ENCODE measurements around the gene STKLD1. TPM values are rescaled to one million over a fixed set of nuclear protein-coding genes. Genes with fewer than 3 reads are reported as not detected.

The STKLD1 gene
- total RNA-seq, 3 donors from 2014 or later (not counting 1 experiment from before 2014, with no cell fraction given): 0.53 to 2.9 (median 1.1) TPM

- H3K27ac ChIP-seq (ENCODE audit: low read length): no peak overlapping the region
- Mint-ChIP-seq H3K36me3 (no peaks in the 10 kb centered on the region), H3K27me3 (ENCODE audit: low read depth in 2 of 2) (peaks cover 8 to 19% of the 10 kb centered on the region in 2 donors), H3K9me3 (no peaks in the 10 kb centered on the region), H3K4me1 (peaks cover 1 to 4% of the 10 kb centered on the region in 2 donors), H3K4me3 (no peak overlapping the region), H3K27ac (no peak overlapping the region)
- H3K4me1 ChIP-seq (ENCODE audit: control insufficient read depth, insufficient read depth, low read length): peaks cover 13% of the 10 kb centered on the region
- no peak for TF ChIP-seq CTCF (IDR thresholded peaks at IDR 0.05)
- intact Hi-C loops (cut with micrococcal nuclease): no loop called here
- ATAC-seq: no peak
- peaks cover 8% of the 10 kb centered on the region for H3K27me3 ChIP-seq (ENCODE audit: control insufficient read depth, insufficient read depth, low read length)
- DNase-seq: no peak
- no peaks in the 10 kb centered on the region for H3K36me3 ChIP-seq (ENCODE audit: control insufficient read depth, insufficient read depth, low read length)
- 96% methylated on average over 12 of the region's 12 CpGs for WGBS (ENCODE audit: insufficient coverage)
- H3K9me3 ChIP-seq (ENCODE audit: control insufficient read depth, insufficient read depth, low read length): no peaks in the 10 kb centered on the region
- no peak overlapping the region for H3K4me3 ChIP-seq (ENCODE audit: low read length)
Measured at GRCh38 chr9:133424187-133424586, 48.0 kb downstream of the STKLD1 start.

- Mint-ChIP-seq H3K27ac (no peak overlapping the region), H3K4me1 (peaks cover 0 to 6% of the 10 kb centered on the region in 2 donors), H3K4me3 (no peak overlapping the region), H3K27me3 (ENCODE audit: low read depth in 2 of 2) (peaks cover 8 to 22% of the 10 kb centered on the region in 2 donors), H3K36me3 (no peaks in the 10 kb centered on the region), H3K9me3 (no peaks in the 10 kb centered on the region)
- Histone ChIP-seq H3K4me3 (ENCODE audit: low read length) (no peak overlapping the region), H3K36me3 (ENCODE audit: control insufficient read depth, insufficient read depth, low read length) (no peaks in the 10 kb centered on the region), H3K27ac (ENCODE audit: low read length) (no peak overlapping the region), H3K9me3 (ENCODE audit: control insufficient read depth, insufficient read depth, low read length) (no peaks in the 10 kb centered on the region), H3K27me3 (ENCODE audit: control insufficient read depth, insufficient read depth, low read length) (peaks cover 8% of the 10 kb centered on the region), H3K4me1 (ENCODE audit: control insufficient read depth, insufficient read depth, low read length) (peaks cover 13% of the 10 kb centered on the region)
- intact Hi-C loops (cut with micrococcal nuclease): no loop called here
- 94% methylated on average over 22 of the region's 22 CpGs for WGBS (ENCODE audit: insufficient coverage)
- DNase-seq (no peak), ATAC-seq (no peak)
- TF ChIP-seq CTCF (IDR thresholded peaks at IDR 0.05): no peak
Measured at GRCh38 chr9:133425049-133425632, 49.0 kb downstream of the STKLD1 start.

- Histone ChIP-seq H3K4me1 (ENCODE audit: control insufficient read depth, insufficient read depth, low read length) (peaks cover 13% of the 10 kb centered on the region), H3K27ac (ENCODE audit: low read length) (no peak overlapping the region), H3K9me3 (ENCODE audit: control insufficient read depth, insufficient read depth, low read length) (no peaks in the 10 kb centered on the region), H3K4me3 (ENCODE audit: low read length) (no peak overlapping the region), H3K27me3 (ENCODE audit: control insufficient read depth, insufficient read depth, low read length) (peaks cover 8% of the 10 kb centered on the region), H3K36me3 (ENCODE audit: control insufficient read depth, insufficient read depth, low read length) (no peaks in the 10 kb centered on the region)
- peaks cover 8 to 22% of the 10 kb centered on the region in 2 donors for H3K27me3 Mint-ChIP-seq (ENCODE audit: low read depth in 2 of 2)
- peaks cover 0 to 6% of the 10 kb centered on the region in 2 donors for H3K4me1 Mint-ChIP-seq
- WGBS (ENCODE audit: insufficient coverage): 92% methylated on average over 11 of the region's 11 CpGs
- intact Hi-C loops (cut with micrococcal nuclease): no loop called here
- H3K27ac Mint-ChIP-seq: no peak overlapping the region
- H3K36me3 Mint-ChIP-seq: no peaks in the 10 kb centered on the region
- no peaks in the 10 kb centered on the region for H3K9me3 Mint-ChIP-seq
- TF ChIP-seq CTCF (IDR thresholded peaks at IDR 0.05): no peak
- H3K4me3 Mint-ChIP-seq: no peak overlapping the region
- ATAC-seq: no peak
- no peak for DNase-seq
Measured at GRCh38 chr9:133426011-133426410, 49.8 kb downstream of the STKLD1 start.
